Islet of Langerhans (tissue), 1 donor: ENCODE measurements around the gene HOXC9.
"Not testable (repeated sequence)": the region's sequence is repeated elsewhere in the genome, so short reads cannot be mapped to it uniquely, and the experiment has no call there.

ENCODE experiments used
- FAIRE-seq: peaks from one replicate; lab custom pipeline; 2011; peaks lifted over from hg19 to GRCh38; lab: Jason Lieb, UNC

Gene HOXC9

GRCh38 chr12:54040148-54040494, 40.2 kb downstream of the HOXC9 start:
- no peak for FAIRE-seq

DNA sequence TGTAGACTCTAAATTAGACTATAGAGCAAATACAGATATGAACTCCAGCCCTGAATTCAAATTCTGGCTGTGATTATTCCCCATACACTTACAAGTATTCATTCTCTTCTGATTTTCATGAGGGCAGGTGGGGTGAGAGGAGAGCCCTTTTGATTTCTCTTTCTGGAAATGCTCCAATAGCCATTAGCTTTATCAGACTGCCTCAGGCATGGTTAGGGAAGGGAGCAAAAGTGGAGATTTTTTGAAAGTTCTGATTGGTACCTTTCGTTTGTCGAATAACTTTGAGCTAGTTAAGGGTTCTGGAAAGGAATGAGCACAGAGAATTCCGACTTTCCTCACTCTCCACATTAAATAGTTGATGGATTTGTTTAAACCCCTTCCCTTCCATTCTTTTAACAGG, 40.7 kb downstream of the HOXC9 start:
- no peak for FAIRE-seq

- no peak for FAIRE-seq
Measured at GRCh38 chr12:54041097-54041690, 41.2 kb downstream of the HOXC9 start.

- not testable (repeated sequence) for FAIRE-seq
Measured at GRCh38 chr12:54042033-54042432, 42.1 kb downstream of the HOXC9 start.

DNA sequence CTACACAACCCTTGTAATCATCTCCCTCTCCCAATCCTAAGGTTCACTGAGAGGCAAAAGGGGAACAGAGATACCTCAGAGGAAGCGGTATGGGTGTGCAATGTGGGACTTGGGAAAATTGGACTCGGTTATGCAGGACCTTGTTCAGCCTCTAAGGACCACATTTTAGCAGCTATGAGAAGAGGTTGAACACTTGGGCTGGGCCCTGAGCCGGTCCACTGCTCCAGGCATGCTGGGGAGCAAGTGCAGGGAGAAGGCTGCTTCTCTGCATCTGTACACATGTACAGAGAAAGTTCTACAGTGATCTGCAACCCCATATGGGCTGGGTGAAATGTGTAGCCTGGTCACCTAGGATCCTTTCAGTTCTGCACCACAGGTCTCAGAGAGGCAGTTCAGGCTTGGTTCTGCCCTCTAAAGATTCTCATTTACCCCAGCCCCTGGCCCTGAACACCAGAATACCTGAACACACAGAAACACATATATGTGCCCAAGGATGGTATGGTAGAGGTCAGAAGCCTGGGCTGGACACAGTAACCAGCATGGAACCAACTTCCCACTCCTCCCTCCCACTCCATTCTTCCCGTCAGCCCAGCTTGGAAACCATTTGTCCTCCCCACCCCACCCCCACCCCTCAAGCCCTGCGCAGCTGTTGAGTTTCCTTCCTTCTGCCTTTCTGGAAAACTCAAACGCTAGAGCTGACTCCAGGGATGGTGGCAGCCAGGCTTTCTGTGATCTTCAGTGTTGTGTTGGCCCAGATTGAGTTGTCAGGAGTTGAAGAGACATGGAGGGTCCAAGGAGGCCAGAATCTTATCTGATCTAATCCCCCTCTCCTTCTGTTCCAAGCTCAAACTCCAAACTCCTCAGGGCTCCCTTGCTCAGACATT, 43.3 kb downstream of the HOXC9 start:
- no peak for FAIRE-seq

GRCh38 chr12:54044425-54045103, 44.6 kb downstream of the HOXC9 start:
- no peak for FAIRE-seq

GRCh38 chr12:54045401-54045800, 45.4 kb downstream of the HOXC9 start:
- no peak for FAIRE-seq

GRCh38 chr12:54045868-54046521, 46.0 kb downstream of the HOXC9 start:
- FAIRE-seq, result no peak

DNA sequence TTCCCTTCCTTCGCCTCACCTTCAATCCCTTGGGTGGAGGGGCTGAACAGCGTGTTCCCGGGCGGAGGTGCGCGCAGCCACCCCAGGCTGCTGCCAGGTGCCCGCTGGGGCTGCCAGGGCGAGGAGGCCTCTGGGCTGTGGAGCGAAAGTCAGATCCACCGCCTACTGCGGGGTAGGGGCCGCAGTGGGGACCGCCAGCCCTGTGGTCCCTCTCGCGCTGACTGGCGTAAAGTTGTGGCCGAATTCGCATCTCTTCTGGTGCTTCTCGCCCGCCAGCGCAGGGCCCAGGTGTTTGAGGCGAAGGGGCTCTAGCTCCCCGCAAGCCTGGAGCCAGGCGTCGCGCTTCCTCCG, 46.8 kb downstream of the HOXC9 start:
- no peak for FAIRE-seq

- no peak for FAIRE-seq
Measured at GRCh38 chr12:54047160-54047963, 47.4 kb downstream of the HOXC9 start.

DNA sequence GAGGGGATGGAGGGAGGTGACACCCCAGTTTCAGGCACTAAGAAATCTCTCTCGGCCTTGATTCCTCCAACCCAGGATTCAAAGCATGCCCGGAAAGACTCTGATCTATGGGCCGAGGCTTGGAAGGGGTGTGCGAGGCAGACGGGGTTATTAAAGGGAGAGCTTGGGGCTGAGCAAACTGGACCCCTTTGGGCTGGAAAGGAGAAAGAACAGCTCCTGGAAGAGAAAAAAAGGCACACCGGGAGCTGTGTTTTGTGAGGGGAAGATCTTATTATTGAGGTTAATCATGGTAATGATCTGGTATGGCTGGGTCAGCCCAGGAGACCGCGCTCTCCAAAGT, 48.0 kb downstream of the HOXC9 start:
- no peak for FAIRE-seq

- no peak for FAIRE-seq
Measured at GRCh38 chr12:54048406-54049093, 48.6 kb downstream of the HOXC9 start.

GRCh38 chr12:54049108-54049507, 49.1 kb downstream of the HOXC9 start:
- no peak for FAIRE-seq

DNA sequence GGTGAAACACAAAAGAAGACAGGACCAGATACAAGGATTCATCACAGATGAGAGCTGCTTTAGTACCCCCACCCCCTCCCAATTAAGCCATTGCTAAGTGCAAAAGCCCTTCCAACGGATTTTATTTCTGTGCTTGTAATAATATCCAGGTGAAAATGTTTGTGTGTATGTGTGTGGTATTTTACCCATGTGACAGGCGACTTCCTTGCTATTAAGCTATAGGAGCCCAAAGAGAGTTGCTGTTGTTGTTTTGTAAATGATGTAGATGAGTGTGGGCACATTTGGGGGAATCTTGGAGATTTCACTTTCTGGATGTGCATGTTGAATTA, 50.5 kb downstream of the HOXC9 start:
- no peak for FAIRE-seq

DNA sequence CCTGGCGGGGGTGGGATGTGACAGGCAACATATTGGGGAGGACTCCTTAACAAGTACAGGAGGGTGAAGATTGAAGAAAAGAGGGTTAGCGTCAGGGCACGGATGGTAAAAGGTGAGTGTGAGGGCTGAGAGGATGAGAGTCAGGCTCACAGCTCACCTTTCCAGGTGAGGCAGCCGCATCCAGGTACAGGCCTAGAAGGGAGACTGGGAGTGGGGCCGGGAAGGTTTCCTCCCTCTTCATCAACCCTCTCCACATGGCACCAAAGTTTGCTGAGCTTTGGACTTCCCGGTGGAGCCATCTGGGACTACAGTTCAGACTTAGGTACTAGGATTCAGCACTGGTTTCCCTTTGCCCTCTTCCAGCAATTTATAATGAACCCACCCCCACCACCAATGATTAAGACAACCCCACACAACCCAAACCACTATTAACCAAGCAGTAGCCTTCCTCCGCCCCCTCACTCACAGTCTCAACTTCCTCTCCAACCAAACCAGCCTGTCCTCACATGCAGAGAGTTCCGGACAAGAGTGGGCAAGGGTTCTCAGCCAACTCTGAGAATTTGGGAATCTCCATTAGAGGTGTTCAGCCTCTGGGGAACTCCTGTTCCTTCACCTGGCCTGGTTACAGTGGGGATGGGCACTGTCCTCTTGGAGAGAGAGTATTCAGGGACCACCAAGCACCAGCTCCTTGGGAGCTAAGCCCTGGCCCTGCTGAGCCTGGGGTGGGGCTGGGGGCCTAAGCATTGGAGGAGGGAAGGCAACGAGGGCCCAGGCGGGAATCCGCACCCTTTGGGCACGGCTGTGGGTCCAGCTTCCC, 51.3 kb downstream of the HOXC9 start:
- no peak for FAIRE-seq

GRCh38 chr12:54051874-54052437, 52.0 kb downstream of the HOXC9 start:
- FAIRE-seq, result no peak

GRCh38 chr12:54052438-54053002, 52.6 kb downstream of the HOXC9 start:
- no peak for FAIRE-seq
